Neural progenitor cell (in vitro differentiated cells): ENCODE measurements around the gene RNF150.

Source experiments
- CTCF ChIP-seq: fragments of 200-600 bp; sonication (generic); IDR thresholded peaks from 2 replicates; pipeline ENCODE4 v1.5.1; 2017; ENCODE audit warnings: antibody characterized with exemption, mild to moderate bottlenecking
- EZH2 ChIP-seq: fragments of 200-600 bp; sonication (generic); IDR thresholded peaks from 2 replicates; pipeline ENCODE4 v1.6.1; 2017; ENCODE audit warnings: antibody characterized with exemption, mild to moderate bottlenecking, moderate library complexity
- EZH2phosphoT487 ChIP-seq: fragments of 200-600 bp; sonication (generic); IDR thresholded peaks from 2 replicates; pipeline ENCODE4 v1.6.1; 2017; ENCODE audit warnings: antibody characterized with exemption

- TF ChIP-seq CTCF (no peak), EZH2 (no peak), EZH2phosphoT487 (no peak)
Measured at GRCh38 chr4:141074098-141074878, 59.0 kb downstream of the RNF150 start.
